ENCODE measurements around the gene ANKRD31. TPM values are rescaled to one million over a fixed set of nuclear protein-coding genes. Genes with fewer than 3 reads are reported as not detected.
"Not testable (repeated sequence)": the region's sequence is repeated elsewhere in the genome, so short reads cannot be mapped to it uniquely, and the experiment has no call there.

ANKRD31 gene
- total and polyA plus RNA-seq, 12 donors, result 0.06 to 0.88 (median 0.42) TPM

DNA sequence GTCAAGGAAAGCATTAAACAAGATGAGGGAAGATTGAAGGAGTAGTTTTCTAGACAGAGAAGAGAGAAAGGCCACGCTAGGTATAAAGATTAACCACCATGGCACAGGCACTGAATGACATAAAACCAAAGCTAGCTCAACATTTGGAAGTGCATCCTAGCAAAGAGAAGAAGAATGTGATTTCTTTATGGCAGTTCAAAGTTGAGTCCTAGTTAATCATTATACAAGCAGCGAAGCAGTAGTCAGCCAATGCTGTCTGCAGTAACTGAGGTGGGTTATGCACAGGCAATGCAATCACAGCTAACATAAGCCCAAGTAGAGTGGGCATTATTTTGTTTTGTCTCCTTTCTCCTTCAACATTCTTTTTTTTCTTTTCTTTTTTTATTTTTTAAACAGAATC lies 24.0 kb upstream of the ANKRD31 start:
- Histone ChIP-seq H3K4me3 (no peak overlapping the region), H3K9me3 (replicated peaks in 1 of 3) (no peaks in the 10 kb centered on the region), H3K27me3 (no peaks in the 10 kb centered on the region), H3K36me3 (replicated peaks in 1 of 2) (no peaks in the 10 kb centered on the region), H3K27ac (no peak overlapping the region), H3K4me1 (replicated peaks in 1 of 2) (no peaks in the 10 kb centered on the region)
- no peak for DNase-seq
- WGBS, 4 donors, result 80 to 100% (median 88%) methylated on average over 2 of the region's 2 CpGs
- TF ChIP-seq, protein P1, sequence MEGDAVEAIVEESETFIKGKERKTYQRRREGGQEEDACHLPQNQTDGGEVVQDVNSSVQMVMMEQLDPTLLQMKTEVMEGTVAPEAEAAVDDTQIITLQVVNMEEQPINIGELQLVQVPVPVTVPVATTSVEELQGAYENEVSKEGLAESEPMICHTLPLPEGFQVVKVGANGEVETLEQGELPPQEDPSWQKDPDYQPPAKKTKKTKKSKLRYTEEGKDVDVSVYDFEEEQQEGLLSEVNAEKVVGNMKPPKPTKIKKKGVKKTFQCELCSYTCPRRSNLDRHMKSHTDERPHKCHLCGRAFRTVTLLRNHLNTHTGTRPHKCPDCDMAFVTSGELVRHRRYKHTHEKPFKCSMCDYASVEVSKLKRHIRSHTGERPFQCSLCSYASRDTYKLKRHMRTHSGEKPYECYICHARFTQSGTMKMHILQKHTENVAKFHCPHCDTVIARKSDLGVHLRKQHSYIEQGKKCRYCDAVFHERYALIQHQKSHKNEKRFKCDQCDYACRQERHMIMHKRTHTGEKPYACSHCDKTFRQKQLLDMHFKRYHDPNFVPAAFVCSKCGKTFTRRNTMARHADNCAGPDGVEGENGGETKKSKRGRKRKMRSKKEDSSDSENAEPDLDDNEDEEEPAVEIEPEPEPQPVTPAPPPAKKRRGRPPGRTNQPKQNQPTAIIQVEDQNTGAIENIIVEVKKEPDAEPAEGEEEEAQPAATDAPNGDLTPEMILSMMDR (IDR thresholded peaks at IDR 0.05), result no peak
- TF ChIP-seq POLR2A (IDR thresholded peaks at IDR 0.05), result no peak
- intact Hi-C loops (cut with DNase I), result loop anchor here in 1 of 2 donors (10.0 kb wide), 1 partner anchor 326 kb away; no protein-coding TSS in a partner anchor

DNA sequence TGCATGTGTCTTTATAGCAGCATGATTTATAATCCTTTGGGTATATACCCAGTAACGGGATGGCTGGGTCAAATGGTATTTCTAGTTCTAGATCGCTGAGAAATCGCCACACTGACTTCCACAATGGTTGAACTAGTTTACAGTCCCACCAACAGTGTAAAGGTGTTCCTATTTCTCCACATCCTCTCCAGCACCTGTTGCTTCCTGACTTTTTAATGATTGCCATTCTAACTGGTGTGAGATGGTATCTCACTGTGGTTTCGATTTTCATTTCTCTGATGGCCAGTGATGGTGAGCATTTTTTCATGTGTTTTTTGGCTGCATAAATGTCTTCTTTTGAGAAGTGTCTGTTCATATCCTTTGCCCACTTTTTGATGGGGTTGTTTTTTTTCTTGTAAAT lies 13.8 kb upstream of the ANKRD31 start:
- intact Hi-C loops (cut with DNase I); H3K27ac ChIP-seq; H3K36me3 ChIP-seq (replicated peaks in 1 of 2); H3K4me1 ChIP-seq (replicated peaks in 1 of 2); H3K9me3 ChIP-seq (replicated peaks in 1 of 3); DNase-seq; H3K27me3 ChIP-seq; H3K4me3 ChIP-seq: not testable (repeated sequence)
- 74 to 83% (median 81%) methylated on average over 4 of the region's 4 CpGs for WGBS, 4 donors

DNA sequence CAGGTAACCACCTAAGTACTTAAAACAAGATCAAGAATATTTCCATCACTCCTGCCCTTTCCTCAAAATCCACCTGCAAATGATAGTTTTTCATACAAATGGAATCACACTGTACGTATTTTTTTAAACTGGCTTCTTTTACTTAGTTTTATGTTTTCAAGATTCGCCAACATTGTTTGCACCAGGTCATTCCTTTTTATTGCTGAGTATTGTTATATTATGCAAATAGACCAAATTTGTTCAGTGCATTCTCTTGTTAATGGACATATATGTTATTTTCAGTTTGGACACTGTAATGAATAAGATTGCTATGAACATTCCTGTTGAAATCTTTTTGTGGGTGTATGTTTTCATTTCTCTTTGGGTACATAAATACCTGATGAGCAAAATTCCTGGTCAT lies 8.3 kb upstream of the ANKRD31 start:
- Histone ChIP-seq H3K27me3 (no peaks in the 10 kb centered on the region), H3K4me3 (no peak overlapping the region), H3K4me1 (replicated peaks in 1 of 2) (no peaks in the 10 kb centered on the region), H3K27ac (no peak overlapping the region), H3K36me3 (replicated peaks in 1 of 2) (no peaks in the 10 kb centered on the region), H3K9me3 (replicated peaks in 1 of 3) (no peaks in the 10 kb centered on the region)
- TF ChIP-seq POLR2A (IDR thresholded peaks at IDR 0.05), result no peak
- TF ChIP-seq, protein P1 (IDR thresholded peaks at IDR 0.05), result no peak
- intact Hi-C loops (cut with DNase I), result no loop called here
- DNase-seq, result no peak
- 88 to 97% (median 92%) methylated on average over 2 of the region's 2 CpGs for WGBS, 4 donors

DNA sequence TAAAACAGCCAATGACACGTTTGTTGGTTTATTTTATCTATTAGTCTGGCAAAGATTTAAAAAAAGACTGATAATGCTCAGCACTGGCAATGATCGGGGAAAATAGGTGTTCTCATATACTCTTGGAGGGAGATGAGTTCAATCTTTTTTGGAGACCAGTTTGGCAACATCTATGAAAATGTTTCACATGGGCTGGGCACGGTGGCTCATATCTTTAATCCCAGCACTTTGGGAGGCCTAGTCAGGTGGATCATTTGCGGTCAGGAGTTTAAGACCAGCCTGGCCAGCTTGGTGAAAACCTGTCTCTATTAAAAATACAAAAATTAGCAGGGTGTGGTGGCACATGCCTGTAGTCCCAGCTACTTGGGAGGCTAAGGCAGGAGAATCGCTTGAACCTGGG lies 6.8 kb upstream of the ANKRD31 start:
- WGBS, 4 donors, result 89 to 91% (median 90%) methylated on average over 5 of the region's 5 CpGs
- Histone ChIP-seq H3K4me1 (replicated peaks in 1 of 2) (no peaks in the 10 kb centered on the region), H3K27me3 (no peaks in the 10 kb centered on the region), H3K27ac (no peak overlapping the region), H3K9me3 (replicated peaks in 1 of 3) (no peaks in the 10 kb centered on the region), H3K36me3 (replicated peaks in 1 of 2) (no peaks in the 10 kb centered on the region), H3K4me3 (no peak overlapping the region)
- intact Hi-C loops (cut with DNase I), result no loop called here
- no peak for DNase-seq
- TF ChIP-seq, protein P1 (IDR thresholded peaks at IDR 0.05), result no peak
- no peak for TF ChIP-seq POLR2A (IDR thresholded peaks at IDR 0.05)

DNA sequence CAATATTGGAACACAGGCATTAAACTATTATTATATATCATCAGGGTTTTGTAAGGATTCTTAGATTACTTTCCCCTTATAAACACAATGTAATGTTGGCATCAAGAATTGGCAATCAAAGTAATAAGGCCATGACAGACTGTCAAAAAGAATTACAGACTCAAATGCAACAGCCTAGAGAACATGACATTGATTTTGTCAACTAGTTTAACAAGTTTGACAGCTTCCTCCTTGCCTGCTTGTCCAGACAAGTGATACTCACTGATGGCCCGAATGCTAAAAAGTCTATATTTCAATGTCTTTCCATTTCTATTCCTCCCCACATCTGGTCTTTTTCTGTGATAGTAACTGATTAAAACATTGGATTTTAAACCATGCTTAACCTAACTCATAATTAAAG lies 6.4 kb upstream of the ANKRD31 start:
- no peaks in the 10 kb centered on the region for H3K27me3 ChIP-seq
- intact Hi-C loops (cut with DNase I), result no loop called here
- H3K9me3 ChIP-seq (replicated peaks in 1 of 3), result no peaks in the 10 kb centered on the region
- no peaks in the 10 kb centered on the region for H3K4me1 ChIP-seq (replicated peaks in 1 of 2)
- no peak overlapping the region for H3K27ac ChIP-seq
- H3K4me3 ChIP-seq, result no peak overlapping the region
- DNase-seq, result no peak
- no peak for TF ChIP-seq POLR2A (IDR thresholded peaks at IDR 0.05)
- TF ChIP-seq, protein P1 (IDR thresholded peaks at IDR 0.05), result no peak
- H3K36me3 ChIP-seq (replicated peaks in 1 of 2), result no peaks in the 10 kb centered on the region
- 78 to 90% (median 85%) methylated on average over 1 of the region's 1 CpG for WGBS, 4 donors

Measured in adrenal gland (tissue), 12 donors.